C4-2B (cell line): Measurements from ENCODE around the gene CNTNAP1.

Source experiments
- CTCF ChIP-seq: fragments of 450-650 bp; conservative IDR thresholded peaks from 2 replicates; pipeline ENCODE4 v1.5.1; 2017; ENCODE audit warnings: mild to moderate bottlenecking
- ZFX ChIP-seq: fragments of 450-650 bp; IDR thresholded peaks from 2 replicates; pipeline ENCODE4 v1.6.1; 2017

DNA sequence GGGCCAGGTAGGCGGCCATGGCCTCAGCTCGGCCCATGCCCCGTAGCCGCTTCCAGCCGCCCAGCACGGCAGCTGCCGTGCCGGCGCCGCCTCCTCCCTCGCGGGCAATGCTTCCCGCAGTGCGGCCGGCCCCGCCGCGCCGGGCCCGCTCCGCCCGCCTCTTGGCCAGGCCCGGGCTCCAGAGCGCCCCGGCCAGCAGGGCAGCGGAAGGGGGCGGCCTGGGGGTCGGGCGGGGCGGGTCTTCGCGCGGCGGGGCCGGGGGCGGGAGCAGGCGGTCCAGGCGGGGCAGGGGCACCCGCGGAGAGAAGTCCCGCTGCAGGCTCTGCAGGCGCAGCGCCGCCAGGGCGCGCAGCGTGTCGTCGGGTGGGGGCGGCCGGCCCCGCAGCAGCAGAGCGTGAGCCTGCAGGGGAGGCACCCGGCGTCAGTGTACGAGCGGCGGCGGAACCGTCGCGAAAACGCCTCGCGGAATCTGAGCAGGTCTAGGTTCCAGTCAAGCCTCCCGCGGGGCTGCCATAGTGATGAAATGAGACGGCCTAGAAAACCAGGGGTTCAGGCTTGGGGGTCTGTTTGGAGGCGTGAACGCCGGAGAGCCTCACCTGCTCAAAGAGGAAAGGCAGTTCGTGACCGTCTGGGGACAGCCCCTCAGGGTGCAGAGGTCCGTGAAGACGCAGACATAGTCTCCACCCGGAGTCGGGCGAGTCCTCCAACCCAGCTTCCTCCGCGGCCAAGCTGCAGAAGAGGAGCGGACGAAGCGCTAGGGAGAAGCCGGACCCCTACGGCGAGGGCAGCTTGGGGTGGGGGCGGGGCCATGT lies 12.1 kb upstream of the CNTNAP1 start:
- TF ChIP-seq CTCF (no peak), ZFX (no peak)
